DND-41 (cell line): ENCODE data around the gene UPF1.

Experiments used
- ATAC-seq: fragments of 200-7000 bp; cut with Tn5 transposase; 3 replicates; pipeline ENCODE4 v1.9.1; 2021; ENCODE audit warnings: low read depth; ENCODE audit not compliant: insufficient read depth
- DNase-seq: peaks from one replicate; pipeline ENCODE4 v3.0.0-alpha.2; 2020
- H2AFZ ChIP-seq: 2 replicates; pipeline ENCODE4 v1.6.0; 2012; ENCODE audit warnings: low read depth, low read length
- H3K27ac ChIP-seq: 2 replicates; pipeline ENCODE4 v1.5.1; 2012; ENCODE audit warnings: low read length, inconsistent platforms
- H3K27me3 ChIP-seq: fragments of 200-600 bp; sonication (generic); 2 replicates; pipeline ENCODE4 v1.6.0; 2012; ENCODE audit warnings: low read length, mild to moderate bottlenecking, inconsistent platforms; ENCODE audit not compliant: insufficient read depth, poor library complexity
- H3K36me3 ChIP-seq: 2 replicates; pipeline ENCODE4 v1.5.1; 2012; ENCODE audit warnings: low read length, inconsistent platforms; ENCODE audit not compliant: insufficient read depth
- H3K4me1 ChIP-seq: 2 replicates; pipeline ENCODE4 v1.5.1; 2012; ENCODE audit warnings: mild to moderate bottlenecking, low read length; ENCODE audit not compliant: insufficient read depth
- H3K4me2 ChIP-seq: 2 replicates; pipeline ENCODE4 v1.6.0; 2012; ENCODE audit warnings: mild to moderate bottlenecking, moderate library complexity, low read length, inconsistent platforms; ENCODE audit not compliant: insufficient read depth
- H3K4me3 ChIP-seq, 2 experiments: fragments of 200-600 bp in 1 of 2; shearing (Covaris generic) in 1 of 2; 2 replicates each; pipeline ENCODE4 v1.5.1; 2012 to 2016; ENCODE audit warnings: inconsistent platforms in 2 of 2, low read length in 2 of 2, mild to moderate bottlenecking in 2 of 2, low read depth in 1 of 2, moderate library complexity in 1 of 2
- H3K79me2 ChIP-seq: 2 replicates; pipeline ENCODE4 v1.6.0; 2012; ENCODE audit warnings: low read length, inconsistent platforms; ENCODE audit not compliant: insufficient read depth
- H3K9ac ChIP-seq: 2 replicates; pipeline ENCODE4 v1.6.0; 2012; ENCODE audit warnings: low read depth, mild to moderate bottlenecking, inconsistent platforms, low read length, moderate library complexity
- H3K9me3 ChIP-seq: 2 replicates; pipeline ENCODE4 v1.5.1; 2012; ENCODE audit warnings: low read length, moderate library complexity, mild to moderate bottlenecking, inconsistent platforms; ENCODE audit not compliant: insufficient read depth, severe bottlenecking
- H4K20me1 ChIP-seq: 2 replicates; pipeline ENCODE4 v1.6.0; 2012; ENCODE audit warnings: low read length; ENCODE audit not compliant: insufficient read depth
- CTCF ChIP-seq: IDR thresholded peaks from 2 replicates; pipeline ENCODE4 v1.5.1; 2012; ENCODE audit warnings: borderline replicate concordance, low read length, moderate library complexity, mild to moderate bottlenecking; ENCODE audit not compliant: poor library complexity, severe bottlenecking; ENCODE audit errors: extremely low read depth
- EZH2 ChIP-seq: IDR thresholded peaks from 3 replicates; pipeline ENCODE4 v1.6.1; 2012; ENCODE audit warnings: borderline replicate concordance, low read depth, mild to moderate bottlenecking, moderate library complexity, low read length, inconsistent platforms; ENCODE audit not compliant: severe bottlenecking

UPF1 gene

DNA sequence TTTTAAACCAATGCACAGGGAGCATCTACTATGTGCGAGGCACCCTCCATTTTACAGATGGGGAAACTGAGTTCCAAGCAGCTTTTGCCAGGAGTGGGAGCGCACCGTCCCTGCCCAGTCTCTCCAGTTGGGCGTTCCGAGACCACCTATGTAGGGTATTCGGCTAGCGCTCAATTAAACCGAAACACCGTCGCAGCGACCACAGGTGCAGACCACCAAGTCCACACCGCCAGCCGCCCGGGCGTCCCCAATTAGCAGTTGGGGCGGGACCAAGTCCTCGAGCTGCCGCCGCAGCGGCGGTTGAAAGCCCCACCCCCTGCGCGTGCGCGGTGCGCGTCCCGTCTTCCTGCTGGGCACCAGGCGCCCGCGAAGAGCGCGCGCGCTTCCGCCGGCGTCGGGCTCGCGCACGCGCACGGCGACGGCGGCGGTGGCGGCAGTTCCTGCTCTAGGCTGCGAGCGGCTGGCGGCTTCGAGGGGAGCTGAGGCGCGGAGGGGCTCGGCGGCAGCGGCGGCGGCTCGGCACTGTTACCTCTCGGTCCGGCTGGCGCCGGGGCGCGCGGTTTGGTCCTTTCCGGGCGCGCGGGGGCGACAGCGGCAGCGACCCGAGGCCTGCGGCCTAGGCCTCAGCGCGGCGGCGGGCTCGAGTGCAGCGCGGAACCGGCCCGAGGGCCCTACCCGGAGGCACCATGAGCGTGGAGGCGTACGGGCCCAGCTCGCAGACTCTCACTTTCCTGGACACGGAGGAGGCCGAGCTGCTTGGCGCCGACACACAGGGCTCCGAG lies at the start of gene UPF1:
Gene UPF1 (plus strand): TSS at position 436 of the 782 bp plus-strand sequence. CDS start 251 bp downstream, at position 687.
- H3K9ac ChIP-seq, result peak within 1 kb of the TSS; percentile 98
- peak within 1 kb of the TSS; percentile 91 for H3K27ac ChIP-seq
- peak within 1 kb of the TSS; percentile 82 for H2AFZ ChIP-seq
- H3K4me3 ChIP-seq, result peak within 1 kb of the TSS; percentile 72 to 75
- no peaks in the 10 kb centered on the region for H3K9me3 ChIP-seq
- TF ChIP-seq CTCF, result no peak
- H3K36me3 ChIP-seq, result peaks cover 42% of the 10 kb centered on the region
- no peaks in the 10 kb centered on the region for H3K27me3 ChIP-seq
- peak within 1 kb of the TSS; percentile 84 for H3K4me2 ChIP-seq
- peaks cover 43% of the 10 kb centered on the region for H4K20me1 ChIP-seq
- H3K79me2 ChIP-seq, result peaks cover 53% of the 10 kb centered on the region
- H3K4me1 ChIP-seq, result peaks cover 40% of the 10 kb centered on the region
- ATAC-seq (peak; percentile 86), DNase-seq (peak; percentile 98)

DNA sequence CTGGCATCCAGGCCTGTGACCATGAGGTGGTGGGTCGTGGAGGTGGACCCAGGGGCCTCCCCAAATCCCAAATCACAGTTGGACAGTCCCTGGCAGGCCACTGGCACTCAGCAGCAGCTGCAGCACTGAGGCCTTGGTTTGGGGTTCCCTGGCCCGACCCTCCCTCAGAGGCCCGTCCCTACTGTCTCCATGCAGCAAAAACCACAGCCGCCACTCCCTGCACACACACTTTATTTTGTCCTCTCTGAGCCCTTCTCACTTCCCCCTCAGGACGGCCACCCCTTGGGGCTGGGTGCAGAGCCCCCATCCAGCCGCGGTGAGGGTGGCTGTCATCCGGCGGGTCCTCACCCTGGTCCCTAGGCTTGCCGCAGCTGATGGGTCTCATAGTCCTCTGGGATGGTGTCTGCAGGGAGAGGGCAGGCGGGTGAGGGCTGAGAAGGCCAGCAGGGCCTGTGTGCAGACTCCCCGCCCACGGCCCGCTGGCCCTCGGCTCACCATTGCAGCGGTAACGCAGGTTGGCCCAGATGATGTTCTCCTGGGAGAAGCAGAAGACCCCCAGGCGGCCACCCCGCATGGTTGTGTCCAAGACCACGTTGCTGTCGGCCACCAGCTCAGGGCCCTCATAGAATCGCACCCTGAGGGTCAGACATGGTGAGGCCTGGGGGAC lies 49.1 kb upstream of the UPF1 start:
- no peak for TF ChIP-seq EZH2
- Histone ChIP-seq H2AFZ (no peak overlapping the region), H3K4me2 (no peak overlapping the region), H3K9me3 (no peaks in the 10 kb centered on the region), H3K36me3 (no peaks in the 10 kb centered on the region), H3K79me2 (no peaks in the 10 kb centered on the region), H4K20me1 (0 out of 2 replicates have a peak, but pooled peaks cover 6% of the 10 kb centered on the region), H3K4me3 (no peak overlapping the region), H3K9ac (no peak overlapping the region), H3K27me3 (no peaks in the 10 kb centered on the region), H3K27ac (no peak overlapping the region), H3K4me1 (no peaks in the 10 kb centered on the region)
- DNase-seq (no peak), ATAC-seq (no peak)

GRCh38 chr19:18783958-18784785 lies 47.6 kb upstream of the UPF1 start:
- TF ChIP-seq CTCF (no peak), EZH2 (no peak)
- Histone ChIP-seq H3K4me1 (no peaks in the 10 kb centered on the region), H3K4me2 (no peak overlapping the region), H2AFZ (no peak overlapping the region), H3K9me3 (no peaks in the 10 kb centered on the region), H3K4me3 (no peak overlapping the region), H3K27me3 (no peaks in the 10 kb centered on the region), H3K27ac (no peak overlapping the region), H3K9ac (no peak overlapping the region), H4K20me1 (0 out of 2 replicates have a peak, but pooled peaks cover 4% of the 10 kb centered on the region), H3K79me2 (no peaks in the 10 kb centered on the region), H3K36me3 (no peaks in the 10 kb centered on the region)
- no peak for ATAC-seq
- no peak for DNase-seq
